Endometrial microvascular endothelial cells (primary cell): ENCODE measurements around the gene CSTPP1. TPM values are rescaled to one million over a fixed set of nuclear protein-coding genes. Genes with fewer than 3 reads are reported as not detected.

ENCODE experiments used
- in situ Hi-C: cut with HindIII; loops from 2 replicates; pipeline ENCODE4 v1.10.0; 2017; ENCODE audit warnings: low sequenced_read_pairs, low pct_unique_long_range_greater_than_20kb; ENCODE audit errors: inconsistent ontology term
- total RNA-seq: library from RNA; depleted of rRNA; stranded (reverse); fragments of >200 nt; gene quantifications from one replicate; pipeline ENCODE4 v1.2.3, GENCODE V29; 2015; ENCODE audit errors: inconsistent ontology term

The CSTPP1 gene
- total RNA-seq, 1 donor from 2014 or later = 24.0 TPM

GRCh38 chr11:47139878-47140277 is 203.3 kb downstream of the CSTPP1 start:
- in situ Hi-C loops = no loop called here

- in situ Hi-C loops = no loop called here
Observed at GRCh38 chr11:47143322-47143721, 206.8 kb downstream of the CSTPP1 start.

- in situ Hi-C loops = no loop called here
Observed at GRCh38 chr11:47144541-47144940, 208.0 kb downstream of the CSTPP1 start.

- in situ Hi-C loops = no loop called here
Observed at GRCh38 chr11:47147250-47147649, 210.7 kb downstream of the CSTPP1 start.

- in situ Hi-C loops = no loop called here
Observed at GRCh38 chr11:47147681-47148080, 211.1 kb downstream of the CSTPP1 start.

GRCh38 chr11:47148270-47148669 is 211.7 kb downstream of the CSTPP1 start:
- in situ Hi-C loops = no loop called here

- in situ Hi-C loops = no loop called here
Observed at GRCh38 chr11:47148903-47149531, 212.5 kb downstream of the CSTPP1 start.

GRCh38 chr11:47149782-47150181 is 213.2 kb downstream of the CSTPP1 start:
- in situ Hi-C loops = no loop called here

- in situ Hi-C loops = no loop called here
Observed at GRCh38 chr11:47152126-47152952, 215.8 kb downstream of the CSTPP1 start.

- in situ Hi-C loops = no loop called here
Observed at GRCh38 chr11:47152953-47153950, 216.7 kb downstream of the CSTPP1 start.

GRCh38 chr11:47154616-47155570 is 218.3 kb downstream of the CSTPP1 start:
- in situ Hi-C loops = no loop called here

- in situ Hi-C loops = no loop called here
Observed at GRCh38 chr11:47155879-47156278, 219.3 kb downstream of the CSTPP1 start.

GRCh38 chr11:47156333-47156732 is 219.8 kb downstream of the CSTPP1 start:
- in situ Hi-C loops = no loop called here

- in situ Hi-C loops = no loop called here
Observed at GRCh38 chr11:47156951-47157350, 220.4 kb downstream of the CSTPP1 start.

GRCh38 chr11:47157805-47158204 is 221.2 kb downstream of the CSTPP1 start:
- in situ Hi-C loops = no loop called here

- in situ Hi-C loops = no loop called here
Observed at GRCh38 chr11:47158242-47158641, 221.7 kb downstream of the CSTPP1 start.

GRCh38 chr11:47160753-47161133 is 224.2 kb downstream of the CSTPP1 start:
- in situ Hi-C loops = no loop called here

- in situ Hi-C loops = no loop called here
Observed at GRCh38 chr11:47161134-47161854, 224.7 kb downstream of the CSTPP1 start.
